Activated T-helper 9 cell treated with anti-CD3 and anti-CD28 coated beads, Interleukin-2, amount 50 U/mL, for 16 hours (primary cell): ENCODE data around the gene NIM1K.
"Not testable (repeated sequence)": the region's sequence is repeated elsewhere in the genome, so short reads cannot be mapped to it uniquely, and the experiment has no call there.

Experiments used
- DNase-seq: peaks from one replicate; pipeline ENCODE4 v3.0.0-alpha.2; 2020; ENCODE audit warnings: low read depth

NIM1K gene

GRCh38 chr5:43190755-43191603 lies 1.0 kb upstream of the NIM1K start:
- no peak for DNase-seq

- DNase-seq, result peak; percentile 6
These were observed 644 bp downstream of the NIM1K start for GRCh38 chr5:43192558-43193180.

- peak; percentile 3 for DNase-seq
These were observed 1.3 kb downstream of the NIM1K start for GRCh38 chr5:43193181-43193893.

GRCh38 chr5:43193894-43194265 lies 1.9 kb downstream of the NIM1K start:
- no peak for DNase-seq

- DNase-seq, result no peak
These were observed 3.7 kb downstream of the NIM1K start for GRCh38 chr5:43195670-43196265.

GRCh38 chr5:43197535-43197934 lies 5.5 kb downstream of the NIM1K start:
- no peak for DNase-seq

- not testable (repeated sequence) for DNase-seq
These were observed 9.4 kb downstream of the NIM1K start for GRCh38 chr5:43201442-43201841.

- DNase-seq, result no peak
These were observed 10.4 kb downstream of the NIM1K start for GRCh38 chr5:43202380-43202779.

- DNase-seq, result no peak
These were observed 11.3 kb downstream of the NIM1K start for GRCh38 chr5:43203373-43203772.

GRCh38 chr5:43204958-43205357 lies 12.9 kb downstream of the NIM1K start:
- no peak for DNase-seq

- DNase-seq, result no peak
These were observed 15.6 kb downstream of the NIM1K start for GRCh38 chr5:43207601-43208000.

GRCh38 chr5:43208658-43209057 lies 16.6 kb downstream of the NIM1K start:
- no peak for DNase-seq

GRCh38 chr5:43209060-43209459 lies 17.0 kb downstream of the NIM1K start:
- DNase-seq, result no peak

- no peak for DNase-seq
These were observed 17.8 kb downstream of the NIM1K start for GRCh38 chr5:43209833-43210232.

- no peak for DNase-seq
These were observed 18.5 kb downstream of the NIM1K start for GRCh38 chr5:43210570-43210969.

- no peak for DNase-seq
These were observed 21.9 kb downstream of the NIM1K start for GRCh38 chr5:43213951-43214350.

- DNase-seq, result no peak
These were observed 23.1 kb downstream of the NIM1K start for GRCh38 chr5:43215073-43215631.

GRCh38 chr5:43216941-43217340 lies 24.9 kb downstream of the NIM1K start:
- DNase-seq, result no peak

- DNase-seq, result no peak
These were observed 27.1 kb downstream of the NIM1K start for GRCh38 chr5:43219120-43219519.

GRCh38 chr5:43221502-43221901 lies 29.5 kb downstream of the NIM1K start:
- no peak for DNase-seq

GRCh38 chr5:43225649-43226245 lies 33.7 kb downstream of the NIM1K start:
- no peak for DNase-seq

- no peak for DNase-seq
These were observed 35.6 kb downstream of the NIM1K start for GRCh38 chr5:43227655-43228054.
